Measurements from ENCODE around the gene IMMP2L.
"Not testable (repeated sequence)": the region's sequence is repeated elsewhere in the genome, so short reads cannot be mapped to it uniquely, and the experiment has no call there.

The IMMP2L gene

GRCh38 chr7:110718503-110719205, 843.6 kb downstream of the IMMP2L start:
- in situ Hi-C loops (cut with MboI; ENCODE audit: low sequenced_read_pairs) = no loop called here

- in situ Hi-C loops (cut with MboI; ENCODE audit: low sequenced_read_pairs) = no loop called here
Observed at GRCh38 chr7:110704225-110704624, 858.1 kb downstream of the IMMP2L start.

- in situ Hi-C loops (cut with MboI; ENCODE audit: low sequenced_read_pairs) = no loop called here
Observed at GRCh38 chr7:110698576-110698975, 863.7 kb downstream of the IMMP2L start.

GRCh38 chr7:110693344-110693743, 868.9 kb downstream of the IMMP2L start:
- in situ Hi-C loops (cut with MboI; ENCODE audit: low sequenced_read_pairs) = no loop called here

GRCh38 chr7:110688908-110689307, 873.4 kb downstream of the IMMP2L start:
- in situ Hi-C loops (cut with MboI; ENCODE audit: low sequenced_read_pairs) = no loop called here

GRCh38 chr7:110685899-110686298, 876.4 kb downstream of the IMMP2L start:
- in situ Hi-C loops (cut with MboI; ENCODE audit: low sequenced_read_pairs) = no loop called here

GRCh38 chr7:110681941-110682340, 880.4 kb downstream of the IMMP2L start:
- in situ Hi-C loops (cut with MboI; ENCODE audit: low sequenced_read_pairs) = no loop called here

- in situ Hi-C loops (cut with MboI; ENCODE audit: low sequenced_read_pairs) = no loop called here
Observed at GRCh38 chr7:110677405-110677804, 884.9 kb downstream of the IMMP2L start.

GRCh38 chr7:110676785-110677184, 885.5 kb downstream of the IMMP2L start:
- in situ Hi-C loops (cut with MboI; ENCODE audit: low sequenced_read_pairs) = no loop called here

GRCh38 chr7:110675383-110676103, 886.7 kb downstream of the IMMP2L start:
- in situ Hi-C loops (cut with MboI; ENCODE audit: low sequenced_read_pairs) = no loop called here

- in situ Hi-C loops (cut with MboI; ENCODE audit: low sequenced_read_pairs) = no loop called here
Observed at GRCh38 chr7:110673148-110673547, 889.1 kb downstream of the IMMP2L start.

- in situ Hi-C loops (cut with MboI; ENCODE audit: low sequenced_read_pairs) = no loop called here
Observed at GRCh38 chr7:110669410-110669809, 892.9 kb downstream of the IMMP2L start.

- in situ Hi-C loops (cut with MboI; ENCODE audit: low sequenced_read_pairs) = no loop called here
Observed at GRCh38 chr7:110664803-110665202, 897.5 kb downstream of the IMMP2L start.

GRCh38 chr7:110660637-110661036, 901.7 kb downstream of the IMMP2L start:
- in situ Hi-C loops (cut with MboI; ENCODE audit: low sequenced_read_pairs) = not testable (repeated sequence)

GRCh38 chr7:110650328-110650727, 912.0 kb downstream of the IMMP2L start:
- in situ Hi-C loops (cut with MboI; ENCODE audit: low sequenced_read_pairs) = no loop called here

GRCh38 chr7:110647266-110647665, 915.0 kb downstream of the IMMP2L start:
- in situ Hi-C loops (cut with MboI; ENCODE audit: low sequenced_read_pairs) = no loop called here

GRCh38 chr7:110646804-110647203, 915.5 kb downstream of the IMMP2L start:
- in situ Hi-C loops (cut with MboI; ENCODE audit: low sequenced_read_pairs) = no loop called here

- in situ Hi-C loops (cut with MboI; ENCODE audit: low sequenced_read_pairs) = no loop called here
Observed at GRCh38 chr7:110645616-110646015, 916.7 kb downstream of the IMMP2L start.

- in situ Hi-C loops (cut with MboI; ENCODE audit: low sequenced_read_pairs) = no loop called here
Observed at GRCh38 chr7:110645060-110645459, 917.2 kb downstream of the IMMP2L start.

GRCh38 chr7:110637252-110637651, 925.0 kb downstream of the IMMP2L start:
- in situ Hi-C loops (cut with MboI; ENCODE audit: low sequenced_read_pairs) = no loop called here

- in situ Hi-C loops (cut with MboI; ENCODE audit: low sequenced_read_pairs) = no loop called here
Observed at GRCh38 chr7:110633313-110633712, 929.0 kb downstream of the IMMP2L start.

- in situ Hi-C loops (cut with MboI; ENCODE audit: low sequenced_read_pairs) = no loop called here
Observed at GRCh38 chr7:110626414-110626813, 935.9 kb downstream of the IMMP2L start.

Measured in HL-60/S4 treated with phorbol 12-myristate 13-acetate at 8.2 ng/mL for 4 days and 3 days (cell line).